Keratinocyte (primary cell): ENCODE data around the gene HCFC1. TPM values are rescaled to one million over a fixed set of nuclear protein-coding genes. Genes with fewer than 3 reads are reported as not detected.

Experiments used
- DNase-seq: peaks from one replicate; pipeline ENCODE4 v3.0.0-alpha.2; 2011; ENCODE audit warnings: low read depth, missing footprints, low spot score
- FAIRE-seq: peaks from 2 replicates; lab custom pipeline; 2011; peaks lifted over from hg19 to GRCh38; lab: Jason Lieb, UNC
- H2AFZ ChIP-seq: 2 replicates; pipeline ENCODE4 v1.6.0; 2012; ENCODE audit warnings: low read length, control low read depth, inconsistent platforms; ENCODE audit not compliant: control insufficient read depth
- H3K27ac ChIP-seq: 2 replicates; pipeline ENCODE4 v1.5.1; 2011; ENCODE audit warnings: low read length; ENCODE audit not compliant: control insufficient read depth, insufficient read depth
- H3K27me3 ChIP-seq: 3 replicates; pipeline ENCODE4 v1.6.0; 2011; ENCODE audit warnings: low read length; ENCODE audit not compliant: control insufficient read depth, insufficient read depth; ENCODE audit errors: extremely low read depth
- H3K36me3 ChIP-seq, 2 experiments: 2 replicates in 1 of 2; 3 replicates in 1 of 2; pipeline ENCODE4 v1.5.1; 2011; ENCODE audit warnings: low read length in 2 of 2, mild to moderate bottlenecking in 1 of 2; ENCODE audit not compliant: control insufficient read depth in 2 of 2, insufficient read depth in 2 of 2; ENCODE audit errors: extremely low read depth in 1 of 2
- H3K4me1 ChIP-seq: 3 replicates; pipeline ENCODE4 v1.5.1; 2011; ENCODE audit warnings: low read length; ENCODE audit not compliant: control insufficient read depth, insufficient read depth; ENCODE audit errors: extremely low read depth
- H3K4me2 ChIP-seq: 3 replicates; pipeline ENCODE4 v1.6.0; 2011; ENCODE audit warnings: low read depth, low read length; ENCODE audit not compliant: control insufficient read depth, insufficient read depth; ENCODE audit errors: extremely low read depth
- H3K4me3 ChIP-seq, 3 experiments: fragments of 200-600 bp in 1 of 3; sonication (generic) in 1 of 3; 2 replicates in 2 of 3; 3 replicates in 1 of 3; pipeline ENCODE4 v1.5.1; 2011 to 2016; ENCODE audit warnings: low read length in 3 of 3, mild to moderate bottlenecking in 3 of 3, control low read depth in 2 of 3, inconsistent platforms in 1 of 3, low read depth in 1 of 3, mixed read lengths in 1 of 3, mixed run types in 1 of 3, moderate library complexity in 1 of 3; ENCODE audit not compliant: control insufficient read depth in 2 of 3, insufficient read depth in 2 of 3; ENCODE audit errors: extremely low read depth in 1 of 3
- H3K79me2 ChIP-seq: 2 replicates; pipeline ENCODE4 v1.6.0; 2012; ENCODE audit warnings: low read length; ENCODE audit not compliant: control insufficient read depth, insufficient read depth
- H3K9ac ChIP-seq: 3 replicates; pipeline ENCODE4 v1.6.0; 2011; ENCODE audit warnings: low read length; ENCODE audit not compliant: control insufficient read depth, insufficient read depth; ENCODE audit errors: extremely low read depth
- H3K9me1 ChIP-seq: 3 replicates; pipeline ENCODE4 v1.6.0; 2011; ENCODE audit warnings: low read length; ENCODE audit not compliant: control insufficient read depth, insufficient read depth; ENCODE audit errors: extremely low read depth
- H3K9me3 ChIP-seq: 2 replicates; pipeline ENCODE4 v1.5.1; 2012; ENCODE audit warnings: low read depth, low read length; ENCODE audit not compliant: control insufficient read depth
- H4K20me1 ChIP-seq: 3 replicates; pipeline ENCODE4 v1.6.0; 2011; ENCODE audit warnings: low read length; ENCODE audit not compliant: control insufficient read depth, insufficient read depth; ENCODE audit errors: extremely low read depth
- EZH2 ChIP-seq: IDR thresholded peaks from one replicate; pipeline ENCODE4 v1.6.1; 2012; ENCODE audit warnings: inconsistent platforms, mild to moderate bottlenecking, low read length, moderate library complexity
- dilution Hi-C: fragments of 300-500 bp; cut with MboI; formaldehyde crosslinking; loops from one replicate; pipeline ENCODE4 v1.7.0; 2020; ENCODE audit warnings: low sequenced_read_pairs; ENCODE audit not compliant: extremely low pct_ligation_motif_present
- polyA plus RNA-seq, 5 experiments: library from polyadenylated mRNA; depleted of rRNA in 3 of 5; stranded (reverse) in 3 of 5; stranded (forward) in 1 of 5; unstranded in 1 of 5; fragments of >200 nt; gene quantifications; 1 replicate in 1 of 5; 2 replicates in 3 of 5; 3 replicates in 1 of 5; pipeline versions ENCODE4 v1.2.1 to v1.2.3, GENCODE V29; 2011 to 2012; ENCODE audit warnings: missing spikeins in 2 of 5, low read depth in 1 of 5, low replicate concordance in 1 of 5
- TF ChIP-seq, protein P1 (sequence below), 3 experiments: IDR thresholded peaks in 1 of 3; conservative IDR thresholded peaks in 1 of 3; optimal IDR thresholded peaks in 1 of 3; 2 replicates in 2 of 3; 3 replicates in 1 of 3; pipeline versions ENCODE3 to v1.5.1; 2011; ENCODE audit warnings: low read length in 3 of 3, mild to moderate bottlenecking in 3 of 3, moderate library complexity in 2 of 3, control low read depth in 1 of 3, inconsistent platforms in 1 of 3; ENCODE audit not compliant: insufficient read depth in 2 of 3; ENCODE audit errors: extremely low read depth in 1 of 3

Gene HCFC1
- polyA plus RNA-seq, 1 donor (not counting 4 experiments of a cell fraction or from before 2014, with no cell fraction given), result 2.7 TPM

DNA sequence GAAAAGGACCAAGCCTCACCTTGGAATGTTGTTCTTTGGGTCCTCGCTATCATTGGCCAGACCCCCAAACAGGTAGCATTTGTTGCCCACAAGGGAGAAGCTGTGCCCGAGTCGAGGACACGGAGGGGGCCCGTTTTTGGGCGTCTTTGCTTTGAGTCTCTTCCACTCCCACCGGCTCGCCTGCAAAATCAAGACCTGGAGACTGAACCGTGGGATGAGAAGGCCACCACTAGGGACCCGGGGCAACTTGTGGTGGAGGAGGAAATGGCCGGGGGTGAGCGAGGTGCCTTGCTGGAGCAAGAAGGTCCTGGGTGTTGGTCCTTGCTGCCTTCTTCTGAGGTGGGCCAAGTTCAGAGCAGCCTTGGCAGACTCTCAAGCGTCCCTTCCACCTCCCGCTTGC is 7.5 kb downstream of the HCFC1 start:
- Histone ChIP-seq H3K79me2 (peaks cover 62% of the 10 kb centered on the region), H3K27ac (no peak overlapping the region), H3K9me3 (no peaks in the 10 kb centered on the region), H2AFZ (no peak overlapping the region), H3K27me3 (no peaks in the 10 kb centered on the region), H3K36me3 (peaks cover 11 to 30% of the 10 kb centered on the region in 2 experiments), H3K9me1 (no peaks in the 10 kb centered on the region), H3K4me1 (peaks cover 7% of the 10 kb centered on the region), H3K4me2 (no peak overlapping the region), H4K20me1 (peaks cover 17% of the 10 kb centered on the region), H3K4me3 (no peak overlapping the region), H3K9ac (no peak overlapping the region)
- no peak for TF ChIP-seq EZH2
- TF ChIP-seq, protein P1, sequence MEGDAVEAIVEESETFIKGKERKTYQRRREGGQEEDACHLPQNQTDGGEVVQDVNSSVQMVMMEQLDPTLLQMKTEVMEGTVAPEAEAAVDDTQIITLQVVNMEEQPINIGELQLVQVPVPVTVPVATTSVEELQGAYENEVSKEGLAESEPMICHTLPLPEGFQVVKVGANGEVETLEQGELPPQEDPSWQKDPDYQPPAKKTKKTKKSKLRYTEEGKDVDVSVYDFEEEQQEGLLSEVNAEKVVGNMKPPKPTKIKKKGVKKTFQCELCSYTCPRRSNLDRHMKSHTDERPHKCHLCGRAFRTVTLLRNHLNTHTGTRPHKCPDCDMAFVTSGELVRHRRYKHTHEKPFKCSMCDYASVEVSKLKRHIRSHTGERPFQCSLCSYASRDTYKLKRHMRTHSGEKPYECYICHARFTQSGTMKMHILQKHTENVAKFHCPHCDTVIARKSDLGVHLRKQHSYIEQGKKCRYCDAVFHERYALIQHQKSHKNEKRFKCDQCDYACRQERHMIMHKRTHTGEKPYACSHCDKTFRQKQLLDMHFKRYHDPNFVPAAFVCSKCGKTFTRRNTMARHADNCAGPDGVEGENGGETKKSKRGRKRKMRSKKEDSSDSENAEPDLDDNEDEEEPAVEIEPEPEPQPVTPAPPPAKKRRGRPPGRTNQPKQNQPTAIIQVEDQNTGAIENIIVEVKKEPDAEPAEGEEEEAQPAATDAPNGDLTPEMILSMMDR (optimal IDR thresholded peaks at IDR 0.05 in 1 of 3, IDR thresholded peaks at IDR 0.05 in 1 of 3, conservative IDR thresholded peaks at IDR 0.05 in 1 of 3; ENCODE audit: extremely low read depth in 1 of 3, insufficient read depth in 2 of 3, low read length in 3 of 3), result no peak
- DNase-seq (no peak), FAIRE-seq (no peak)
- dilution Hi-C loops, result no loop called here

DNA sequence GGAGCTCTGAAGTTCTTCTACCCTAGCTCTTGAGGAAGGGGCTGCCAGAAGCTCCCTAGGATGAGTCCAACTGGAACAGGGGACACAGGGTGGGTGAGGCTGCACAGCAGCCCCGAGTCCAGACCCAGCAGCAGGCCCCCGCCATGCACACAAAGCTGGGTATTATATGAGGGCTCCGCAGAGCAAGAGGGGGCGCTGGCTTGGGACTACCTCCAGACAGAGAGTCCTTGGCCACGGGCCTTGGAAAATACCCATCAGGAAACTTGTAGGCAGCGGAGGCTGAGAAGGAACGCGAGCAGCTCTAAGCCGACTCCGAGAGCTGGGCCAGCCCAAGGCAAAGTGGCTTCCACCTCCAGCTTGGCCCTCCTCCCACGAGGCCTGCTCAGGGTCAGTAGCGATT is 8.1 kb downstream of the HCFC1 start:
- Histone ChIP-seq H3K9ac (no peak overlapping the region), H3K79me2 (peaks cover 56% of the 10 kb centered on the region), H4K20me1 (peaks cover 17% of the 10 kb centered on the region), H3K36me3 (peaks cover 14 to 30% of the 10 kb centered on the region in 2 experiments), H3K4me3 (no peak overlapping the region), H3K4me1 (peaks cover 3% of the 10 kb centered on the region), H2AFZ (no peak overlapping the region), H3K9me1 (no peaks in the 10 kb centered on the region), H3K4me2 (no peak overlapping the region), H3K27ac (no peak overlapping the region), H3K27me3 (no peaks in the 10 kb centered on the region), H3K9me3 (no peaks in the 10 kb centered on the region)
- DNase-seq, result no peak
- dilution Hi-C loops, result no loop called here
- FAIRE-seq, result no peak
- TF ChIP-seq EZH2, result no peak
- TF ChIP-seq, protein P1 (optimal IDR thresholded peaks at IDR 0.05 in 1 of 3, IDR thresholded peaks at IDR 0.05 in 1 of 3, conservative IDR thresholded peaks at IDR 0.05 in 1 of 3; ENCODE audit: extremely low read depth in 1 of 3, insufficient read depth in 2 of 3, low read length in 3 of 3), result no peak
